ENCODE measurements around the gene LRRC4B. TPM values are rescaled to one million over a fixed set of nuclear protein-coding genes. Genes with fewer than 3 reads are reported as not detected.

Gene LRRC4B
- total and polyA plus RNA-seq, 2 of the 8 experiments (the other 6 are each of a cell fraction or from before 2014, with no cell fraction given) = 13.4 to 21.2 TPM

DNA sequence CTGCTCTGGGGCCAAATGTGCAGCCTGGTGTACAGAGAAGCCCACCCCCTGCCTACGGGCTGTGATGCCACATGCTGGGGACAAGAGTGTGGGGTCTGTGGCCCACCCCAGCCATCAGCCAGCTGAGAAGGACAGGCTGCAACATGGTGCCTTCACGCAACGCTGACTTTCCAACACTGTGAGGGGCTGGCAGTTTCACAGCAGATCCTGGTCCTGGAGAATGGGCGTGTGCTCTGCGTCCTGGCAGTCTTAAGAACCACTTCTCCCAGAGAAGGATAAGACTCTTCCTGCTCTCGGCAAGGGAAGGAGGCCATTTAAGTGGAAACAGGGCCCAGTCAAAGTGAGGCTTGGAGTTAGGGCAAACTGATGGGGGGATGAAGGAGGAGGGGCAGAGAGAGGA, 4.6 kb downstream of the LRRC4B start:
- no peak overlapping the region for H3K18ac ChIP-seq (ENCODE audit: extremely low read depth, low read length)
- POLR2A ChIA-PET (ENCODE audit: partially characterized antibody) = no interaction called here
- no peak overlapping the region for H3K14ac ChIP-seq (ENCODE audit: insufficient read length)
- no peak for FAIRE-seq
- H4K8ac ChIP-seq (ENCODE audit: extremely low read depth, insufficient read depth, low read length) = no peak overlapping the region
- H2BK120ac ChIP-seq (replicated peaks; ENCODE audit: low read depth, low read length) = no peak overlapping the region
- 78% methylated on average over 6 of the region's 6 CpGs; no CpG with 5 or more reads in 1 of the 2 experiments for WGBS, 2 experiments (ENCODE audit: extremely low coverage in 1 of 2, insufficient coverage in 1 of 2, insufficient read length in 1 of 2, insufficient replicate concordance in 2 of 2, low coverage in 1 of 2, low lambda C conversion rate in 2 of 2, missing lambda C conversion rate in 1 of 2)
- H3K9me3 ChIP-seq (ENCODE audit: insufficient read depth in 2 of 2, low read depth in 1 of 2, low read length in 1 of 2) = no peaks in the 10 kb centered on the region
- no peak overlapping the region for H3K56ac ChIP-seq (replicated peaks; ENCODE audit: insufficient read length, low read depth, low read length)
- H3K4me2 ChIP-seq (ENCODE audit: insufficient read depth in 1 of 2, low read depth in 2 of 2, low read length in 2 of 2) = peak overlapping the region in 1 of 2 experiments; percentile 2; a peak in 1 of 4 replicates
- peaks cover 6% of the 10 kb centered on the region; the same call in 1 of the 2 replicates for H3K79me1 ChIP-seq (ENCODE audit: low read depth, low read length)
- DNase-seq (ENCODE audit: low read depth in 1 of 2, low spot score in 2 of 2) = no peak
- H3K4me1 ChIP-seq (replicated peaks in 1 of 4; ENCODE audit: control insufficient read depth in 3 of 4, insufficient read depth in 4 of 4, low read length in 3 of 4) = peaks cover 0 to 33% (median 16%) of the 10 kb centered on the region in 4 experiments; a peak in 6 of 7 replicates
- no peak overlapping the region for H2BK15ac ChIP-seq (ENCODE audit: low read length)
- H2BK12ac ChIP-seq (ENCODE audit: low read depth, low read length) = peak overlapping the region; percentile 84; the same call in 1 of the 2 replicates
- no peaks in the 10 kb centered on the region for H3K36me3 ChIP-seq (ENCODE audit: control insufficient read depth in 2 of 4, insufficient read depth in 4 of 4, low read length in 3 of 4)
- peak overlapping the region; percentile 61; the same call in 1 of the 2 replicates for H2BK20ac ChIP-seq (ENCODE audit: low read length)
- H4K20me1 ChIP-seq (replicated peaks in 1 of 2; ENCODE audit: control insufficient read depth in 1 of 2, insufficient read depth in 2 of 2, low read length in 2 of 2) = peaks cover 6 to 23% of the 10 kb centered on the region in 2 experiments
- H3K4me3 ChIP-seq (ENCODE audit: extremely low read depth in 1 of 4, insufficient read depth in 2 of 4, low read depth in 3 of 4, low read length in 4 of 4) = no peak overlapping the region
- H4K5ac ChIP-seq (ENCODE audit: insufficient read length, low read depth, low read length) = no peak overlapping the region
- H3K9ac ChIP-seq (replicated peaks in 1 of 4; ENCODE audit: extremely low read depth in 1 of 4, low read depth in 3 of 4, low read length in 3 of 4) = no peak overlapping the region
- H2BK5ac ChIP-seq (ENCODE audit: low read depth, low read length) = no peak overlapping the region
- peaks cover 5 to 38% (median 36%) of the 10 kb centered on the region in 4 experiments for H3K27me3 ChIP-seq (replicated peaks in 1 of 4; ENCODE audit: control insufficient read depth in 3 of 4, extremely low read depth in 1 of 4, insufficient read depth in 3 of 4, low read length in 3 of 4)
- no peak overlapping the region for H2AFZ ChIP-seq (ENCODE audit: low read length)
- no peak overlapping the region for H3K23ac ChIP-seq (ENCODE audit: insufficient read length)
- no peak overlapping the region for H2AK5ac ChIP-seq (ENCODE audit: low read depth, low read length)
- H3K27ac ChIP-seq (ENCODE audit: low read depth, low read length) = no peak overlapping the region
- no peak overlapping the region for H3K4ac ChIP-seq (replicated peaks; ENCODE audit: insufficient read length, low read depth, low read length)
- CTCF ChIA-PET (ENCODE audit: partially characterized antibody) = no interaction called here
- peaks cover 13% of the 10 kb centered on the region; the same call in 1 of the 2 replicates for H3K23me2 ChIP-seq (ENCODE audit: low read depth, low read length)
- no peak overlapping the region for H4K91ac ChIP-seq (replicated peaks; ENCODE audit: insufficient read length, low read length)
- no peaks in the 10 kb centered on the region for H3K79me2 ChIP-seq (ENCODE audit: control insufficient read depth in 1 of 2, insufficient read depth in 2 of 2, low read length in 2 of 2)
- no peak for TF ChIP-seq SIN3A (conservative IDR thresholded peaks at IDR 0.05 in 1 of 2, IDR thresholded peaks at IDR 0.05 in 1 of 2; ENCODE audit: low read depth in 1 of 2, low read length in 2 of 2)
- no peak for TF ChIP-seq RFX5 (IDR thresholded peaks at IDR 0.05; ENCODE audit: borderline replicate concordance, low read depth, low read length)
